HG03521 (cell line): ENCODE data around the gene TMEM80.
"Not testable (repeated sequence)": the region's sequence is repeated elsewhere in the genome, so short reads cannot be mapped to it uniquely, and the experiment has no call there.

Source experiments
- ATAC-seq: cut with Tn5 transposase; IDR thresholded peaks from one replicate; pipeline ENCODE4 v1.9.1; 2021; ENCODE audit warnings: mild to moderate bottlenecking, moderate library complexity; ENCODE audit not compliant: unreplicated experiment

Gene TMEM80

GRCh38 chr11:720642-721246 lies 25.1 kb downstream of the TMEM80 start:
- ATAC-seq: no peak

- ATAC-seq: no peak
These were observed 25.7 kb downstream of the TMEM80 start for GRCh38 chr11:721247-721740.

GRCh38 chr11:721741-722345 lies 26.2 kb downstream of the TMEM80 start:
- no peak for ATAC-seq

GRCh38 chr11:722346-722811 lies 26.8 kb downstream of the TMEM80 start:
- ATAC-seq: no peak

GRCh38 chr11:723120-723883 lies 27.7 kb downstream of the TMEM80 start:
- ATAC-seq: no peak

- ATAC-seq: no peak
These were observed 28.6 kb downstream of the TMEM80 start for GRCh38 chr11:724049-724777.

- no peak for ATAC-seq
These were observed 29.3 kb downstream of the TMEM80 start for GRCh38 chr11:724778-725386.

GRCh38 chr11:725624-726202 lies 30.1 kb downstream of the TMEM80 start:
- ATAC-seq: no peak

- no peak for ATAC-seq
These were observed 30.9 kb downstream of the TMEM80 start for GRCh38 chr11:726278-727220.

GRCh38 chr11:727281-727701 lies 31.7 kb downstream of the TMEM80 start:
- ATAC-seq: no peak

- ATAC-seq: no peak
These were observed 32.5 kb downstream of the TMEM80 start for GRCh38 chr11:727859-728748.

- ATAC-seq: no peak
These were observed 33.4 kb downstream of the TMEM80 start for GRCh38 chr11:728901-729491.

GRCh38 chr11:729492-730074 lies 34.0 kb downstream of the TMEM80 start:
- ATAC-seq: no peak

GRCh38 chr11:733072-733471 lies 37.5 kb downstream of the TMEM80 start:
- no peak for ATAC-seq

GRCh38 chr11:734541-734940 lies 38.9 kb downstream of the TMEM80 start:
- not testable (repeated sequence) for ATAC-seq

- no peak for ATAC-seq
These were observed 41.8 kb downstream of the TMEM80 start for GRCh38 chr11:737366-737765.

GRCh38 chr11:737899-738298 lies 42.3 kb downstream of the TMEM80 start:
- ATAC-seq: not testable (repeated sequence)

- no peak for ATAC-seq
These were observed 46.5 kb downstream of the TMEM80 start for GRCh38 chr11:742156-742546.
